SK-N-SH treated with all-trans-retinoic acid at 6 μM for 48 hours (cell line): Measurements from ENCODE around the gene GPNMB.
A peak's percentile ranks its signal among the peaks of the same experiment; 100 is the strongest.
"Not testable (repeated sequence)": the region's sequence is repeated elsewhere in the genome, so short reads cannot be mapped to it uniquely, and the experiment has no call there.

Experiments
- ATAC-seq: fragments of 200-7000 bp; cut with Tn5 transposase; 3 replicates; pipeline ENCODE4 v1.9.1; 2020; ENCODE audit warnings: mild to moderate bottlenecking, moderate library complexity
- ARNTL ChIP-seq: fragments of 450-650 bp; formaldehyde crosslinking; IDR thresholded peaks from 2 replicates; pipeline ENCODE4 v1.5.0; 2020; ENCODE audit warnings: low read depth, mild to moderate bottlenecking, moderate library complexity, borderline replicate concordance
- BACH2 ChIP-seq: fragments of 250-450 bp; sonication (Bioruptor Pico); IDR thresholded peaks from 2 replicates; pipeline ENCODE4 v1.9.0; 2021; ENCODE audit warnings: mild to moderate bottlenecking, borderline replicate concordance
- CSDC2 ChIP-seq: fragments of 250-450 bp; sonication (Bioruptor Pico); IDR thresholded peaks from 2 replicates; pipeline ENCODE4 v1.5.0; 2020; ENCODE audit warnings: mild to moderate bottlenecking, moderate library complexity
- ESRRG ChIP-seq: fragments of 250-450 bp; sonication (Bioruptor Pico); IDR thresholded peaks from 2 replicates; pipeline ENCODE4 v1.6.1; 2021; ENCODE audit warnings: mild to moderate bottlenecking
- GLIS3 ChIP-seq: fragments of 250-450 bp; sonication (Bioruptor Pico); IDR thresholded peaks from 2 replicates; pipeline ENCODE4 v1.5.0; 2020; ENCODE audit warnings: mild to moderate bottlenecking, moderate library complexity
- ISL1 ChIP-seq: fragments of 250-450 bp; sonication (Bioruptor Pico); IDR thresholded peaks from 2 replicates; pipeline ENCODE4 v2.1.2; 2022; ENCODE audit warnings: mild to moderate bottlenecking, moderate library complexity
- OSR1 ChIP-seq: fragments of 250-450 bp; sonication (Bioruptor Pico); IDR thresholded peaks from 2 replicates; pipeline ENCODE4 v1.8.0; 2022; ENCODE audit warnings: moderate library complexity, mild to moderate bottlenecking, inconsistent platforms
- PPARA ChIP-seq: fragments of 250-450 bp; sonication (Bioruptor Pico); IDR thresholded peaks from 2 replicates; pipeline ENCODE4 v1.5.0; 2020; ENCODE audit warnings: mild to moderate bottlenecking, borderline replicate concordance
- RARB ChIP-seq: fragments of 250-450 bp; sonication (Bioruptor Pico); IDR thresholded peaks from 2 replicates; pipeline ENCODE4 v1.8.0; 2021; ENCODE audit warnings: mild to moderate bottlenecking, moderate library complexity
- SNAI2 ChIP-seq: fragments of 250-450 bp; sonication (Bioruptor Pico); IDR thresholded peaks from 2 replicates; pipeline ENCODE4 v1.5.0; 2020; ENCODE audit warnings: mild to moderate bottlenecking, moderate library complexity
- TCF4 ChIP-seq: fragments of 250-450 bp; sonication (Bioruptor Pico); IDR thresholded peaks from 2 replicates; pipeline ENCODE4 v1.8.0; 2021; ENCODE audit warnings: mild to moderate bottlenecking, moderate library complexity, borderline replicate concordance
- ZFP3 ChIP-seq: fragments of 250-450 bp; sonication (Bioruptor Pico); IDR thresholded peaks from 2 replicates; pipeline ENCODE4 v1.5.0; 2020; ENCODE audit warnings: mild to moderate bottlenecking, moderate library complexity
- ZFP30 ChIP-seq: fragments of 450-650 bp; formaldehyde crosslinking; IDR thresholded peaks from 2 replicates; pipeline ENCODE4 v1.5.0; 2022; ENCODE audit warnings: mild to moderate bottlenecking, moderate library complexity
- ZNF565 ChIP-seq: fragments of 450-650 bp; formaldehyde crosslinking; conservative IDR thresholded peaks from 2 replicates; pipeline ENCODE4 v1.5.0; 2020; ENCODE audit warnings: low read depth, mild to moderate bottlenecking, moderate library complexity
- TF ChIP-seq, protein P1 (sequence below): fragments of 250-450 bp; sonication (Bioruptor Pico); IDR thresholded peaks from 2 replicates; pipeline ENCODE4 v1.5.1; 2020; ENCODE audit warnings: low read depth, mild to moderate bottlenecking, moderate library complexity
- TF ChIP-seq, protein P2 (sequence below): fragments of 250-450 bp; sonication (Bioruptor Pico); IDR thresholded peaks from 2 replicates; pipeline ENCODE4 v1.8.0; 2021; ENCODE audit warnings: low read depth, mild to moderate bottlenecking, moderate library complexity, borderline replicate concordance
- TF ChIP-seq, protein P3 (sequence below): fragments of 250-450 bp; sonication (Bioruptor Pico); IDR thresholded peaks from 2 replicates; pipeline ENCODE4 v1.8.0; 2020; ENCODE audit warnings: mild to moderate bottlenecking, moderate library complexity, borderline replicate concordance

Gene GPNMB

DNA sequence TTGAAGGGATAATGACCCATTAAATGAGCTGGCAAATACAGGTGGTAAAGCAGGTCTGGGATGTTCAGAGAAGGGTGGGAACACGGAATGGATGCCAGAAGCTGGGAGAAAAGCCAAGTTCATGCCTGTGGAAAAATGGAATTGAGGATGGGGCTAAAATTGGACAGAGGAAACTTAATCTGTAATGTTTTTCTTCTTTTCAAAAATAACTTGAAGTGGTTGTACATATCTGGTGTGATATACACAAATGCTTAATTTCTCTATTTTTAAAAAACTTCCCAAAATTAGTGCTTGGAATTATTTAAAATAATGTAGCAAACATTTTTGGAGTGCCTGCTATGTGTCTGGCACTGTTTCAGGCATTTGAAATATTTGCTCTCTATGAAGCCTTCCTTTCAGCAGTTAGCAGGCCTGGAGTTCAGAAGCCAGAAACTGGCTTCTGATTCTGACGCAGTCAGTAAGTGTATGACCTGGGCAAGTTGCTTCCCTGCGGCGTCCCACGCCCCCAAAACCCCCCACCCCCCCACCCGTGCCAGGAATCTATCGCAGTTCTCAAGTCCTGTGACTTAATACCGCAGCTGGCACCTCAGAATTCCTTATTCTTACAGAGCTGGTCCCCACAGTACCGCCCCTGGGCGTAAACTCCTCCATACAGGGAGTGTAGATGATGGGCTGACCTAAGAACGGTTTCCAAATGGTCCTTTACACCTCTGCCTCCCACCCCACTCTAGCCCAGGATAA is 51.7 kb downstream of the GPNMB start:
- ATAC-seq: peak; percentile 49
- TF ChIP-seq PPARA (CRISPR knock-in tag): no peak
- TF ChIP-seq ISL1 (CRISPR knock-in tag): peak; percentile 63
- peak; percentile 41; the same call in 1 of the 2 replicates for TF ChIP-seq CSDC2 (CRISPR knock-in tag)
- TF ChIP-seq ESRRG: 0 out of 2 replicates have a peak, but pooled peaks have one; percentile 75
- TF ChIP-seq, protein P1, sequence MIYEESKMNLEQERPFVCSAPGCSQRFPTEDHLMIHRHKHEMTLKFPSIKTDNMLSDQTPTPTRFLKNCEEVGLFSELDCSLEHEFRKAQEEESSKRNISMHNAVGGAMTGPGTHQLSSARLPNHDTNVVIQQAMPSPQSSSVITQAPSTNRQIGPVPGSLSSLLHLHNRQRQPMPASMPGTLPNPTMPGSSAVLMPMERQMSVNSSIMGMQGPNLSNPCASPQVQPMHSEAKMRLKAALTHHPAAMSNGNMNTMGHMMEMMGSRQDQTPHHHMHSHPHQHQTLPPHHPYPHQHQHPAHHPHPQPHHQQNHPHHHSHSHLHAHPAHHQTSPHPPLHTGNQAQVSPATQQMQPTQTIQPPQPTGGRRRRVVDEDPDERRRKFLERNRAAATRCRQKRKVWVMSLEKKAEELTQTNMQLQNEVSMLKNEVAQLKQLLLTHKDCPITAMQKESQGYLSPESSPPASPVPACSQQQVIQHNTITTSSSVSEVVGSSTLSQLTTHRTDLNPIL (CRISPR knock-in tag): peak; percentile 60

DNA sequence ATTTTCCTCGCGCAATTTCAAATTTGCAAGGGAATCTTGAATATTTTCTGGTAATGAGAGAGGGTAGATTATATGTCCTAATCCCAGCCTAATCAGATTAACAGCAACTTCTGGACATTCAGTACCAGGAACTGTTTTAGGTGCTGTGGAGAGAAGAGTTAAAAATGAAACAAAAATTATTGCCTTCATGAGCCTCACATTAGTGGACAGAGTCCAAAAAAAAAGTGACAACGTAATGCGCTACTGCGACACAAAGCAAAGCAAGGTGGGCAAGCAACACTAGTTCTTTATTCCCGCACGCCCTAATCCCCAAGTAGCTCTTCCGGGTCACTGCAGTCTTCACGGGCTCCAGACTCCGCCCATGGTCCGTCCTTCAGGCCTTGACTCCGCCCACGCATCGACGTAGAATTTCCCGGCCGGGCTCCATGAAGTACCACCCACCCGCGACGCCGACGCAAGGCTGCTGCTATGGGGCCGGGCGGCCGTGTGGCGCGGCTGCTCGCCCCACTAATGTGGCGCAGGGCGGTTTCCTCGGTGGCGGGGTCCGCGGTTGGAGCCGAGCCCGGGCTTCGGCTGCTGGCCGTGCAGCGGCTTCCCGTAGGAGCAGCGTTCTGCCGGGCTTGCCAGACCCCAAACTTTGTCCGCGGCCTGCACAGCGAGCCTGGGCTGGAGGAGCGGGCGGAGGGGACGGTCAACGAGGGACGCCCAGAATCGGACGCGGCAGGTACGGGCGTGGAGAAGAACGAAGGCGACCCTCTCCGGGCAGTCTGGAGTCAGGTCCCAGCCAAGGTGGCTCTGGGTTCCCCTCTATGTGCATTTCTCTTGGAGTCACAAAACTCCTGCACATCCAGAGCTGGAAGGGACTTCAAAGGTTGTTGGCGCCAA is 52.6 kb downstream of the GPNMB start, which contains the start of gene MALSU1:
TSS of gene MALSU1 (plus strand) at position 455 of the 885 bp plus-strand sequence. CDS start at position 469, 14 bp downstream.
- TF ChIP-seq BACH2 (0 out of 2 replicates have a peak, but pooled peaks have one; percentile 39), GLIS3 (CRISPR knock-in tag) (0 out of 2 replicates have a peak, but pooled peaks have one; percentile 4), PPARA (CRISPR knock-in tag) (peak; percentile 78; the same call in 1 of the 2 replicates), ZNF565 (CRISPR knock-in tag) (no peak), ZFP3 (CRISPR knock-in tag) (no peak), CSDC2 (CRISPR knock-in tag) (peak; percentile 87; the same call in 1 of the 2 replicates)
- TF ChIP-seq, protein P1 (CRISPR knock-in tag): no peak; the same call in 1 of the 2 replicates
- TF ChIP-seq, all 23 proteins: peak for 4
- peak; percentile 97 for ATAC-seq

DNA sequence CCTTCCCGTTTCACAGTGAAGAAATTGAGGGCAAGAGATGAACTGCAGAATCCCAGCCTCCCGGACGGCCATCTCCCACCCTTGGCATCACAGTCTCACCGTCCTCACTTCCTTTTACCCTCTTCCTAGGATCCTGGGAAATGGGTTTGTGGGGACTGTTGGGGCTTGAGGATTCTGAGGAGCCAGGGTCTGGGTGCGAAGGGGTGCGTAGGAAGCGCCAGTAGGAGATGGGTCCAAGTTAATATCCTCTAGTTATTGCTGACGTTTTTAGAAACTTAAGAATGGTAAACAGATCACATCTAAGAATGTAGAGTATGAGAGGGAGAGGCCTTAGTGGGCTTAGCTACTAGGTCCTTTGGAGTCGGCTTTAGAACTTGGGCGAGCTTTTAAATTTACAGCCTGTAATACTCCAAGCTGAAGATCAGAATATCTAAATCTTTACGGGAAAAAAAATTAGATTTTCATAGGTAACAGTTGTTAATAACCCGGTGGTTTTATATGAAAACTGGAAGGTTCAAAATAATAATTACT is 53.3 kb downstream of the GPNMB start:
- ATAC-seq: peak; percentile 23
- no peak for TF ChIP-seq SNAI2
- 0 out of 2 replicates have a peak, but pooled peaks have one; percentile 2 for TF ChIP-seq GLIS3 (CRISPR knock-in tag)

DNA sequence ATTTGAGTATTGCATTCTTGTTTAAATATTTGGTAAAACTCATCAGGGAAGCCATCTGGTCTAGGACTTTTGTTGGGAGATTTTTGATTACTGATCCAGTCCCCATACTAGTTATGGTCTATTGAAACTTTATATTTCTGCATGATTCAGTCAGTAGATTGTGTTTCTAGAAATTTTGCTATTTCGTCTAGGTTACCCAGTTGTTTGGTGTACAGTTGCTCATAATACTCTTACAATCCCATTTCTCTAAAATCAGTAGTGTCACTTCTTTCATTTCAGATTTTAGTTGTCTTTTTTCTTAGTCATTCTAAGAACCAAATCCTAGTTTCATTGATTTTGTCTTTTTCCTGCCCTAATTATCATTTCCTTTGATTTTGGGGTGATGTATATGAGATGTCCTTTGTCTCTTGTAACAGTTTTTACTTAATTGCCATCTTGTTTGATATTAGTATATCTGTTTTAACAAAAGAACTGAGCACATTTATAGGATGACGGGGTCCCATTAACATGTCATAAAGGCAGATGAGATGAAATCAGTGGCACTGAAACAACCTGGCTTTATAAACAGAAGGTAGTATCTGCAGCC is 60.5 kb downstream of the GPNMB start:
- TF ChIP-seq OSR1 (no peak), GLIS3 (CRISPR knock-in tag) (no peak), ARNTL (CRISPR knock-in tag) (no peak), TCF4 (no peak), ZNF565 (CRISPR knock-in tag) (no peak), BACH2 (no peak), ZFP30 (CRISPR knock-in tag) (no peak)
- TF ChIP-seq, protein P1 (CRISPR knock-in tag): no peak
- TF ChIP-seq, protein P2, sequence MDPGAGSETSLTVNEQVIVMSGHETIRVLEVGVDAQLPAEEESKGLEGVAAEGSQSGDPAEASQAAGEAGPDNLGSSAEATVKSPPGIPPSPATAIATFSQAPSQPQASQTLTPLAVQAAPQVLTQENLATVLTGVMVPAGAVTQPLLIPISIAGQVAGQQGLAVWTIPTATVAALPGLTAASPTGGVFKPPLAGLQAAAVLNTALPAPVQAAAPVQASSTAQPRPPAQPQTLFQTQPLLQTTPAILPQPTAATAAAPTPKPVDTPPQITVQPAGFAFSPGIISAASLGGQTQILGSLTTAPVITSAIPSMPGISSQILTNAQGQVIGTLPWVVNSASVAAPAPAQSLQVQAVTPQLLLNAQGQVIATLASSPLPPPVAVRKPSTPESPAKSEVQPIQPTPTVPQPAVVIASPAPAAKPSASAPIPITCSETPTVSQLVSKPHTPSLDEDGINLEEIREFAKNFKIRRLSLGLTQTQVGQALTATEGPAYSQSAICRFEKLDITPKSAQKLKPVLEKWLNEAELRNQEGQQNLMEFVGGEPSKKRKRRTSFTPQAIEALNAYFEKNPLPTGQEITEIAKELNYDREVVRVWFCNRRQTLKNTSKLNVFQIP (CRISPR knock-in tag): no peak
- TF ChIP-seq, all 23 proteins: peak for 0
- ATAC-seq: no peak

DNA sequence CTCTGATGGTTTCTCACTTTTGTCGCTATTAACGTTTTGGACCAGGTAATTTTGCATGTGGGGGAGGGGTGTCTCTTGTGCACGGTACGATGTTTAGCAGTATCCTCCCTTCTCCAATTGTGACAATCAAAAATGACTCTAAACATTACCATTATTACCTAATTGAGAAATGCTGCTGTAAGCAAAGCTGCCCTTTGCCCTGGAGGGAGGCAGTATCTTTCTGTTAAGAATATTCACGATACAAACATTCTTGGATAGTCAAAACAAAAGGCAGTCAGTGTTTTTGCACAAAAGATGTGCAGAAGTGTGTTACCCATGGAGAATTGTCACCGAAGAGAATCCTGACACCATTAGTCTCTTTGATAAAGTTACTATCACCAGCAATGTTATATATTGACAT is 62.2 kb downstream of the GPNMB start:
- ATAC-seq: no peak

DNA sequence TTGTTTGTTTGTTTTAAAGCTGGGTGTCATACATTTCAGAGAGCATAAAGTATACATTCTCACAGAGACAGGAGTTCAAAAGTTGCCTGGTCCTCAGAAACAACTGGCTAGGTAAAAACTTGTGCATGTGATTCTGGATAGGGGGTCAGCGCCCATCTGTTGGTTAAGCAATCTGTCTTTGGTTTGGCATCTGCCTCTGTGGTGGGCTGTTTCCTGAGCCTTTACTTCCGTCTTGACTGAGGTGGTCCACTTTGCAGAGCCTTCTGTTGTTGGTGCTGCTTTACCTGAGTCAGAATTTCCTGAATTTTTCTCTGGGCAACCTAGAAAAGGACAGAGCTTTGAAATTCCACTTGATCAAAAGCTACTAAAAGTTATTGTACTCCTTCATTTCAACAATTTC is 65.6 kb downstream of the GPNMB start:
- ATAC-seq: not testable (repeated sequence)

More for the DNA sequence above, 62.2 kb downstream of the GPNMB start:
- TF ChIP-seq ISL1 (CRISPR knock-in tag): no peak
- no peak for TF ChIP-seq CSDC2 (CRISPR knock-in tag)
- TF ChIP-seq, protein P3, sequence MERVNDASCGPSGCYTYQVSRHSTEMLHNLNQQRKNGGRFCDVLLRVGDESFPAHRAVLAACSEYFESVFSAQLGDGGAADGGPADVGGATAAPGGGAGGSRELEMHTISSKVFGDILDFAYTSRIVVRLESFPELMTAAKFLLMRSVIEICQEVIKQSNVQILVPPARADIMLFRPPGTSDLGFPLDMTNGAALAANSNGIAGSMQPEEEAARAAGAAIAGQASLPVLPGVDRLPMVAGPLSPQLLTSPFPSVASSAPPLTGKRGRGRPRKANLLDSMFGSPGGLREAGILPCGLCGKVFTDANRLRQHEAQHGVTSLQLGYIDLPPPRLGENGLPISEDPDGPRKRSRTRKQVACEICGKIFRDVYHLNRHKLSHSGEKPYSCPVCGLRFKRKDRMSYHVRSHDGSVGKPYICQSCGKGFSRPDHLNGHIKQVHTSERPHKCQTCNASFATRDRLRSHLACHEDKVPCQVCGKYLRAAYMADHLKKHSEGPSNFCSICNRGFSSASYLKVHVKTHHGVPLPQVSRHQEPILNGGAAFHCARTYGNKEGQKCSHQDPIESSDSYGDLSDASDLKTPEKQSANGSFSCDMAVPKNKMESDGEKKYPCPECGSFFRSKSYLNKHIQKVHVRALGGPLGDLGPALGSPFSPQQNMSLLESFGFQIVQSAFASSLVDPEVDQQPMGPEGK (CRISPR knock-in tag): no peak
- TF ChIP-seq RARB (CRISPR knock-in tag): no peak
- no peak for TF ChIP-seq SNAI2
- TF ChIP-seq TCF4: no peak
- no peak for TF ChIP-seq ZNF565 (CRISPR knock-in tag)
- TF ChIP-seq GLIS3 (CRISPR knock-in tag): no peak
- TF ChIP-seq ESRRG: no peak
- no peak for TF ChIP-seq ARNTL (CRISPR knock-in tag)
- no peak for TF ChIP-seq OSR1
